ENCODE data around the gene SAMD11.

GRCh38 chr1:944341-945325 is 20.9 kb downstream of the SAMD11 start:
- TF ChIP-seq CTCF (conservative IDR thresholded peaks at IDR 0.05 in 1 of 2, IDR thresholded peaks at IDR 0.05 in 1 of 2; ENCODE audit: extremely low read depth in 1 of 2, insufficient read depth in 1 of 2, low read depth in 1 of 2, low read length in 2 of 2), result no peak
- no peak for TF ChIP-seq EZH2 (IDR thresholded peaks at IDR 0.05; ENCODE audit: borderline replicate concordance, low read length)

Measured in mammary epithelial cell (primary cell).